AG08396 (cell line): ENCODE measurements around the gene FAM47E.

Experiments used
- DNase-seq: peaks from one replicate; pipeline ENCODE4 v3.0.0; 2012; ENCODE audit warnings: low spot score, mixed read lengths

The FAM47E gene

GRCh38 chr4:76251441-76252270 lies at the start of gene FAM47E:
Gene FAM47E (plus strand): TSS chr4:76251721. CDS start chr4:76251747, 26 bp downstream.
- DNase-seq, result peak; percentile 70

- no peak for DNase-seq
Measured at GRCh38 chr4:76203541-76203940, 48.0 kb upstream of the FAM47E start.

DNA sequence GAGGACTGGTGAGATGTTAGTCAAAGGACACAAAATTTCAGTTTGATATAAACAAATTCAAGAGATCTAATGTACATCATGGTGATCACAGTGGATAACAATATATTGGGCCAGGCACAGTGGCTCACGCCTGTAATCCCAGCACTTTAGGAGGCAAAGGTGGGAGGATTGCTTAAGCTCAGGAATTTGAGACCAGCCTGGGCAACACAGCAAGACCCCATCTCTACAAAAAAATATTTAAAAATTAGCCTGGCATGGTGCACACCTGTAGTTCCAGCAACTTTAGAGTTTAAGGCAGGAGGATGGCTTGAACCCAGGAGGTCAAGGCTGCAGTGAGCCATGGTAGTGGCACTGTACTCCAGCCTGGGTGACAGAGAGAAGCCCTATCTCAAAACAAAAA lies 46.6 kb upstream of the FAM47E start:
- DNase-seq, result no peak

DNA sequence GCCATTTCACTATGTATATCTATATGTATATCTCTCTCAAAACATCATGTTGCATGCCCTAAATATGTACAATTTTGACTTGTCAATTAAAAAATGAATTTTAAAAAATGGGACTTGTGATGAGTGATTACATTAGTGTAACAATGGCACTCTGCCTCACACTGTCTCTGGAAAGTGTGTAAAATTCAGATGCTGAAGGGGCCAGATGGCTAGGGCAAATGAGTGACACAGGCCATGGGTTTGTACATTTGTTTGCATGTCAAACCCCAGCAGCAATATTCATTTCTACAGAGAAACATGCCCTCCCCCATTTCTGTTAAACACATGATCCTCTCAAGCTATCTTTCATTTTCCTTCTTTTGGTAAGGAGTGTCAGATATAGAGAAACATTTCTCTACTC lies 46.0 kb upstream of the FAM47E start:
- no peak for DNase-seq

- no peak for DNase-seq
Measured at GRCh38 chr4:76206222-76206942, 45.1 kb upstream of the FAM47E start.

DNA sequence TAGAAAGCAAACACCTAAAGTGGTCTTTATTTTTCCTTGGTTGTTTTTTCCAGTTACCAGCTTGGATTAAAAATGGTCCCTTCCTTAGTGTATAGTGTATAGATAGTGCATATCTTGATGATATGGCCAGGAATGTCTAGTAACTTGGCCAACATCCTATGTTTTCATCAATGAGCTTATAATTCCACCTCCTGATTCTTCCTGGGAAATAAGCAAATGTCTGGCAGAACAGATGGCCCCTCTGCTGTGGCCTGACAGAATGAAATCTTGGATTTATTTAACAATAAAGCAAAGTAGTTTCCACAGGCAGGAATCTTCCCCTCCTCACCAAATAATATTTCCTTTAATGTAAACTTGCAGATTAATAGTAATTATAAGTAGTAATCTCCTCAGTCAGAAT lies 44.0 kb upstream of the FAM47E start:
- DNase-seq, result no peak

GRCh38 chr4:76208005-76208765 lies 43.3 kb upstream of the FAM47E start:
- DNase-seq, result peak; percentile 69

DNA sequence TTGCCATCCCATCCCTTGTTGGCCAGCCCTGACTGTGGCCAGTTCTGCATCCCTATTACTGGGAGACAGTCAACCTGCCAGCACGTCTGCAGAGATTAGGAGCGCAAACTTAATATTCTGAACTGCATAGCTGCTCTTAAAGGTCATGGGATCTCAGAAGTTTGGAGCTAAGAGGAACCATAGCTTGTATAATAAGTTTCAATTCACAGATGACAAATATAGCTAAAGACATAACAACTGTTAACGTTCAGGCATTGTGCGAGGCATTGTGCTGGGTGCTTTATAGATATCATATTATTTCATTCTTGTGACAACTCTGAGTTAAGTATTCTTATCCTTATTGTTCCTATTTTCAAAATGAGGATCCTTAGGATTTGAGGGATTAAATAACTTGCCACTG lies 41.6 kb upstream of the FAM47E start:
- DNase-seq, result no peak

DNA sequence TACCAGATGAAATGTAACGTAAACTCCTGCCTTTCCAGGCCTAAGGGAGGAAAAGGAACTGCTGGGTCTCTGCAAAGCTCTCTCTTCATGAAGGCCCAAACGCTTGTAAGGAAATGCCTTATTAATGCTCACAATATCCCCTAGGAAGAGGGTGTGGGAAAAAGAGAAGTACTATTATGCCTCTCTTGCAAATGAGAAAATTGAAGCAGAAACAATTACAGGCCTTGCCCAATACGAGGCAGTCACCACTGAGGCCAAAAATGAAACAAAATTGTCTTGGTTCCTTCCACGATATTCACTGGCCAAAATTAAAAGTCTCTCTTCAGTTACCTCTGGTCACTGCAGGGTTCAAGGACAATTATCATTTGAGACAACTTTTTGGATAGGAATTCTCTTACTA lies 41.1 kb upstream of the FAM47E start:
- no peak for DNase-seq

- no peak for DNase-seq
Measured at GRCh38 chr4:76211769-76212708, 39.5 kb upstream of the FAM47E start.

DNA sequence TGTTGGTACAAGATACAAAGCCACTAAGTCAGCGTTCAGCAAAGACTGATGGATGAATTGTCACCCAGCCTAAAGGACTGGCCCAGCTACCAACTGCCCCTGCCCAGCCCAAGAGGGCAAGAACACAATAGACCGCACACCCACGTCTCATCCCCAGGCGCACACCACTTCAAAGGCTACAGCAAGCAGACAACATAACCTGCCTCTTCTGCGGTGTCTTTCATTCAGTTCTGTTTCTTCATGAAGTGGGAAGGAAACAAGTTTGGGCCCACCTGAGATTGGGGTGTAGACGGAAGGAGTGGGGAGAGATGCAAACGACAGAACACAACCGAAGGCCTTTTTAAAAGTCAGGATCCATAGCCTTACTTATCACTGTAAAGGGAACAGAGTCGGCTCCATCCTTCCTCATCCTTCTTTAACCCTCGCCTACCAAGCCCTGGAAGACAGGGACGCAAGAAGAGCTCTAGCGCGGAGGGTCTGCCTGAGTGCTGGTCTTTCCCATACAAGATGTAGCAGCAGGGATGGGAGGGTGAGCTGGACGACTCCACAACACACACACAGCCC lies 38.6 kb upstream of the FAM47E start:
- no peak for DNase-seq

DNA sequence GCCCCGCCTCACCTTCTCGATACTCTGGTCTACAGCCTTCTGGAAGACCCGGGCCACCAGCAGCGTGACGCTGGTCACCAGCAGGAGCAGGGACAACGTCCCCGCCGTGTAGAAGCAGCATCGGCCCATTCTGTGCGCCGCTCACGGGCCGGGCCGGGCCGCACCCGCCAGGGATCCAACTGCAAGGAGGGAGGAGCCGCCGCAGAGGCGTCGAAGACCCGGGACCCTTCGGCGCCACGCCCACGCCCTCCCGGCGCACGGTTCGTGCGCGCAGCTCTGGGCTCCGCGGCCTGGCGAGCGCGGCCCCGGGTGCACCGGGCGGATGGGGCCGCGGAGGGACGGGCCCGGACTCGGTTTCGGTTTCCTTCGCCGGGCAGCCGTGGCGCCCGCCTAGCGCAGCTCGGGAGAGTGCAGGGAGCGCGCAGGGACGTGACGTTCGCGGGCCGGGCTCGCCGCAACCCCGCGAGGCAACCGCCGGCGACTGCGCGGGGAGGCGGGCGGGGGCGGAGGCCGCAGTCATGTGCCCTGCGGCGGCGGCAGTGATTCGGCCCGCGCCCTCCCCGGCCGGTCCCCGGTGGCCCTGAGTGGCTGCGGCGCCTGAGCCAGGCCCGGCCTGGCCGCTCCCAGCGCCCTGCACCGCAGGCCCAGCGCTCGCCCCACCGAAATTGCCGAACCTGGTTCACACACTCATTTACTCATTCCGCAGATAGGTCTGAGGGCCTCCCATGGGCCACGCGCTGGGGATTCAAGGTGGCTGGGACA lies 37.9 kb upstream of the FAM47E start, which contains the start of gene SCARB2:
TSS of gene SCARB2 (minus strand) at position 410 of the 762 bp plus-strand sequence. CDS start at position 129, 281 bp downstream.
- DNase-seq, result peak; percentile 94

GRCh38 chr4:76214177-76214675 lies 37.3 kb upstream of the FAM47E start:
- DNase-seq, result no peak

- no peak for DNase-seq
Measured at GRCh38 chr4:76215077-76215476, 36.4 kb upstream of the FAM47E start.

GRCh38 chr4:76216524-76216923 lies 35.0 kb upstream of the FAM47E start:
- no peak for DNase-seq

DNA sequence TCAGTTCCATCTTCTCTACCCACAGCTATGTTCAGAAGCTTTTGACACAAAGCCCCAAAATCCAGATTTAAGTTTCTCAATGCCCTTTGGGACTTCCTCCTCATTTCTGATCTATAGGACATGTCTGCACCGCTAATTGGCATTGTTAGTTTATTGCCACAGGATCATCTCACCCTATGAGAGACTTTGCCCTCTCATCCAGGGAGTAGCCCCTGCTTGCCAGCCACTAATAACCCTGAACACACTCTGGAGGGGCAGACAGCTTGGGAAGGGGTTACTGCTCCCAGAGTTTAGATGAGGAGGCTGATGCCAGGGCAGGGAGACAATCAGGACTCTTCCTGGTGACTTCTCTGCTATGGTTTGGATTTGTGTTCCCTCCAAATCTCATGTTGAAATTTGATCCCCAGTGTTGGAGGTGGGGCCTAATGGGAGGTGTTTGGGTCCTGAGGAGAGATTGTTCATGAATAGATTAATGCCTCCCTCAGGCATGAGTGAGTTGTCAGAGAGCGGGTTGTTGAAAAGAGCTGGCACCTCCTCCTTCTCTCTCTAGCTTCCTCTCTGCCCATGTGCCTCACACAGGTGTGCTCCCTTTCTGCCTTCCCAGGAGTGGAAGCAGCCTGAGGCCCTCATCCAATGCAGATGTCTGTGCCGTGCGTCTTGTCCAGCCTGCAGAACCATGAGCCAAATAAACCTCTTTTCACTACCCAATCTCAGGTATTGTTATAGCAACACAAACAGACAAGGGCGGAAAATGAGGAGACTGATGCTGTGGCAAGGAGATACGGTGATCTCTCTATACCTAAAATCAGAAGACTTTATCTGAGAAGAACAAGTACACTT lies 34.3 kb upstream of the FAM47E start:
- DNase-seq, result no peak

DNA sequence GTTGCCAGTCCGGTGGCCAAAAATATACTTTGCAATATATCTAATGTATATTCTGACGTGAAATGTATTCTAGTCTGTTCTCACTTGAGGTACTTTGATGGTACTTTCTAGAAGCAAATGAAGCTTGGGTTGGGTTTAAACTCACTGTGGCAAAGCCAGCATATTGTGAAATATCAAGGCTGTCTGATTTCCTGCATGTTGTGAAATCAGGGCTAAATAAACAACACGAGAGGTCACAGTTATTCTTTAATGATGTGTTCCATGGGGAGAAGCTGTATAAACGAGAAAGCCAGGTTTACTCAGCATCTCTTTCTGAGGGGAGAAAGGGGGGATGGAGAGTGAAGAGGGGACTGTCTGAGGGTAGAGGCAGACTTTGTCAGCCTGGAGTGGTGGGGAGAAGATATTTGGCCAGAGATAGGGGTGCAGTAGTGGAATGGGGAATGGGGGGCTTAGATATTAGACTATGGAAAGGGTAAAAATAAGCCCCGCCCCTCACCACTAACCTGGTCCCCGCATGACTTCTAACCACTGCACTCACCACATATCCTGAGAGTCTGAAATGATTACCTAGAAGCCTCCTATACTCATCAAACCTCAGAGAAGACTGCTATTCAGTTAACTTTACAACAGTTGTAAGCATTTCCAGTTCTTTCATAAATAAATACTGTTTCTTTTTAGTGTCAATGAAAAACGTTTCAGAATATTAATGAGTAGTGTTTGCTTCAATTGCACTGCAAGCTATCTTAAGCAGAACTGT lies 32.0 kb upstream of the FAM47E start:
- DNase-seq, result peak; percentile 61

DNA sequence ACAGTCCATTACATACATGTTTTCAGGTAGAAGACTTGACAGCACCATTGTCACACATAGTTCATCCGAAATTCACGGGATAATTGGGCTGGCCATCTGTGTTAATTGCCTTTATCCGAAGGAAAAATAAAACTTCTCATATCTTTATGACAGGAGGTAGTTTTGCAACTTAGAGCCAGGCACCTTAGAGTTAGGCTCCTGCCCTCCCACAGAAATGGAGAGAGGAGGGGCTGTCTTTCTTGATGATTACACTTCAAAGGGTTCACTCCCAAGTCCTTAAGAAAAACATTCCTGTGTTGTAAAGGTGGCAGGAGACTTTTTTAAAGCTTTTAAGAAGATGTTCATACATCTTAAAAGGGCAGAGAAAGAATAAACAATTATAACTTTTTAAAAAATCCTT lies 27.4 kb upstream of the FAM47E start:
- DNase-seq, result no peak
